H1 (cell line): ENCODE measurements around the gene RANBP9. TPM values are rescaled to one million over a fixed set of nuclear protein-coding genes. Genes with fewer than 3 reads are reported as not detected.

Source experiments
- CTCF ChIA-PET: fragments of 300-600 bp; sonication (Branson Sonifier 250); formaldehyde crosslinking; loops from one replicate; lab custom pipeline; 2021; ENCODE audit not compliant: partially characterized antibody; lab: Charles Lee
- POLR2A ChIA-PET: fragments of 300-600 bp; sonication (Branson Sonifier 250); formaldehyde crosslinking; loops from one replicate; lab custom pipeline; 2021; ENCODE audit warnings: inconsistent platforms; ENCODE audit not compliant: partially characterized antibody; lab: Charles Lee
- DNase-seq, 2 experiments: peaks; one replicate each; pipeline versions ENCODE4 v3.0.0 to v3.0.0-alpha.2; 2010 to 2022; ENCODE audit warnings: low spot score in 2 of 2, low read depth in 1 of 2, mixed read lengths in 1 of 2
- FAIRE-seq: peaks from 2 replicates; lab custom pipeline; 2011; peaks lifted over from hg19 to GRCh38; lab: Jason Lieb, UNC
- H2AFZ ChIP-seq: 2 replicates; pipeline ENCODE4 v1.8.1; 2012; ENCODE audit warnings: low read length, inconsistent platforms
- H2AK5ac ChIP-seq: 2 replicates; pipeline ENCODE4 v1.6.1; 2013; ENCODE audit warnings: low read depth, low read length
- H2BK120ac ChIP-seq: replicated peaks from 2 replicates; pipeline ENCODE3; 2013; ENCODE audit warnings: low read depth, low read length, inconsistent platforms
- H2BK12ac ChIP-seq: 2 replicates; pipeline ENCODE4 v1.6.1; 2013; ENCODE audit warnings: low read depth, low read length
- H2BK15ac ChIP-seq: 2 replicates; pipeline ENCODE4 v1.6.1; 2013; ENCODE audit warnings: low read length
- H2BK20ac ChIP-seq: 2 replicates; pipeline ENCODE4 v1.6.1; 2013; ENCODE audit warnings: low read length
- H2BK5ac ChIP-seq: 2 replicates; pipeline ENCODE4 v1.6.1; 2013; ENCODE audit warnings: low read depth, low read length
- H3K14ac ChIP-seq: 2 replicates; pipeline ENCODE4 v1.6.1; 2013; ENCODE audit warnings: inconsistent platforms; ENCODE audit not compliant: insufficient read length
- H3K18ac ChIP-seq: 2 replicates; pipeline ENCODE4 v1.6.1; 2013; ENCODE audit warnings: low read length; ENCODE audit errors: extremely low read depth
- H3K23ac ChIP-seq: 2 replicates; pipeline ENCODE4 v1.6.1; 2013; ENCODE audit warnings: inconsistent platforms; ENCODE audit not compliant: insufficient read length
- H3K23me2 ChIP-seq: 2 replicates; pipeline ENCODE4 v1.6.1; 2013; ENCODE audit warnings: low read depth, low read length
- H3K27ac ChIP-seq: 2 replicates; pipeline ENCODE4 v1.6.1; 2011; ENCODE audit warnings: low read depth, low read length, inconsistent platforms
- H3K27me3 ChIP-seq, 4 experiments: replicated peaks in 1 of 4; 1 replicate in 1 of 4; 2 replicates in 3 of 4; pipeline versions ENCODE4 v1.6.1 to v1.8.1; 2011 to 2013; ENCODE audit warnings: low read length in 3 of 4, mild to moderate bottlenecking in 3 of 4, inconsistent platforms in 2 of 4, mixed read lengths in 2 of 4, moderate library complexity in 1 of 4; ENCODE audit not compliant: control insufficient read depth in 3 of 4, insufficient read depth in 3 of 4; ENCODE audit errors: extremely low read depth in 1 of 4
- H3K36me3 ChIP-seq, 4 experiments: 2 replicates each; pipeline versions ENCODE4 v1.6.1 to v1.8.1; 2011 to 2013; ENCODE audit warnings: mild to moderate bottlenecking in 4 of 4, low read length in 3 of 4, moderate library complexity in 2 of 4, control low read depth in 1 of 4, inconsistent platforms in 1 of 4; ENCODE audit not compliant: insufficient read depth in 4 of 4, control insufficient read depth in 2 of 4
- H3K4ac ChIP-seq: replicated peaks from 2 replicates; pipeline ENCODE3; 2013; ENCODE audit warnings: low read length, low read depth, mixed read lengths, inconsistent platforms; ENCODE audit not compliant: insufficient read length
- H3K4me1 ChIP-seq, 4 experiments: replicated peaks in 1 of 4; 1 replicate in 1 of 4; 2 replicates in 3 of 4; pipeline versions ENCODE4 v1.6.1 to v1.8.1; 2011 to 2013; ENCODE audit warnings: low read length in 3 of 4, inconsistent platforms in 2 of 4, mixed read lengths in 1 of 4; ENCODE audit not compliant: insufficient read depth in 4 of 4, control insufficient read depth in 3 of 4
- H3K4me2 ChIP-seq, 2 experiments: 2 replicates each; pipeline versions ENCODE4 v1.6.1 to v1.8.1; 2011 to 2013; ENCODE audit warnings: low read depth in 2 of 2, low read length in 2 of 2, control low read depth in 1 of 2, inconsistent platforms in 1 of 2, mild to moderate bottlenecking in 1 of 2; ENCODE audit not compliant: insufficient read depth in 1 of 2
- H3K4me3 ChIP-seq, 4 experiments: fragments of 200-600, 300-600 bp in 1 of 4; sonication (generic), shearing (Covaris generic), sonication (Bioruptor Twin) in 1 of 4; 2 replicates each; pipeline versions ENCODE4 v1.5.1 to v1.8.1; 2011 to 2016; ENCODE audit warnings: low read length in 4 of 4, low read depth in 3 of 4, control low read depth in 2 of 4, inconsistent platforms in 2 of 4, mild to moderate bottlenecking in 2 of 4, mixed read lengths in 1 of 4, moderate library complexity in 1 of 4; ENCODE audit not compliant: insufficient read depth in 2 of 4; ENCODE audit errors: extremely low read depth in 1 of 4
- H3K56ac ChIP-seq: replicated peaks from 2 replicates; pipeline ENCODE3; 2013; ENCODE audit warnings: low read depth, mild to moderate bottlenecking, mixed read lengths, low read length, inconsistent platforms; ENCODE audit not compliant: insufficient read length
- H3K79me1 ChIP-seq: 2 replicates; pipeline ENCODE4 v1.6.1; 2013; ENCODE audit warnings: low read depth, low read length, control low read depth
- H3K79me2 ChIP-seq, 2 experiments: 2 replicates each; pipeline versions ENCODE4 v1.6.1 to v1.8.1; 2012 to 2013; ENCODE audit warnings: low read length in 2 of 2, mild to moderate bottlenecking in 2 of 2, inconsistent platforms in 1 of 2; ENCODE audit not compliant: insufficient read depth in 2 of 2, control insufficient read depth in 1 of 2
- H3K9ac ChIP-seq, 4 experiments: replicated peaks in 1 of 4; 1 replicate in 1 of 4; 2 replicates in 3 of 4; pipeline versions ENCODE4 v1.6.1 to v1.8.1; 2011 to 2013; ENCODE audit warnings: low read depth in 3 of 4, low read length in 3 of 4, control low read depth in 2 of 4, mild to moderate bottlenecking in 2 of 4, moderate library complexity in 2 of 4, inconsistent platforms in 1 of 4; ENCODE audit errors: extremely low read depth in 1 of 4
- H3K9me3 ChIP-seq, 2 experiments: 2 replicates each; pipeline versions ENCODE4 v1.6.1 to v1.8.1; 2012 to 2013; ENCODE audit warnings: mild to moderate bottlenecking in 2 of 2, moderate library complexity in 2 of 2, control low read depth in 1 of 2, inconsistent platforms in 1 of 2, low read depth in 1 of 2, low read length in 1 of 2, mixed read lengths in 1 of 2; ENCODE audit not compliant: insufficient read depth in 2 of 2
- H4K20me1 ChIP-seq, 2 experiments: replicated peaks in 1 of 2; 2 replicates each; pipeline versions ENCODE3 to v1.8.1; 2011 to 2013; ENCODE audit warnings: inconsistent platforms in 2 of 2, low read length in 2 of 2, mild to moderate bottlenecking in 1 of 2; ENCODE audit not compliant: insufficient read depth in 2 of 2, control insufficient read depth in 1 of 2
- H4K5ac ChIP-seq: 2 replicates; pipeline ENCODE4 v1.6.1; 2013; ENCODE audit warnings: low read length, low read depth, mixed read lengths, inconsistent platforms; ENCODE audit not compliant: insufficient read length
- H4K8ac ChIP-seq: 2 replicates; pipeline ENCODE4 v1.8.0; 2013; ENCODE audit warnings: mild to moderate bottlenecking, moderate library complexity, low read length, inconsistent platforms; ENCODE audit not compliant: insufficient read depth; ENCODE audit errors: extremely low read depth
- H4K91ac ChIP-seq: replicated peaks from 2 replicates; pipeline ENCODE3; 2013; ENCODE audit warnings: low read length, mixed read lengths, inconsistent platforms; ENCODE audit not compliant: insufficient read length
- GTF2F1 ChIP-seq: IDR thresholded peaks from 2 replicates; pipeline ENCODE4 v1.6.1; 2012; ENCODE audit warnings: low read depth, low read length, improper control_type of control experiment, borderline replicate concordance
- PHF8 ChIP-seq: fragments of 200-600 bp; sonication (generic); conservative IDR thresholded peaks from 2 replicates; pipeline ENCODE4 v1.7.1; 2012; ENCODE audit warnings: low read depth, mild to moderate bottlenecking, inconsistent platforms, low read length, moderate library complexity
- RAD21 ChIP-seq, 2 experiments: IDR thresholded peaks in 1 of 2; conservative IDR thresholded peaks in 1 of 2; 2 replicates each; pipeline ENCODE4 v1.6.1; 2011; ENCODE audit warnings: low read depth in 2 of 2, low read length in 2 of 2, improper control_type of control experiment in 1 of 2, inconsistent platforms in 1 of 2, mild to moderate bottlenecking in 1 of 2, moderate library complexity in 1 of 2
- SIRT6 ChIP-seq: IDR thresholded peaks from one replicate; pipeline ENCODE4 v1.7.1; 2012; ENCODE audit warnings: low read length, inconsistent platforms
- WGBS, 2 experiments: shearing (Covaris generic) in 1 of 2; methylation state at CpG; one replicate each; pipeline versions ENCODE4 v1.1.6 to v1.1.7; 2013 to 2015; ENCODE audit warnings: low lambda C conversion rate in 2 of 2, mixed read lengths in 2 of 2, inconsistent platforms in 1 of 2, low coverage in 1 of 2, missing lambda C conversion rate in 1 of 2; ENCODE audit not compliant: insufficient replicate concordance in 2 of 2, insufficient coverage in 1 of 2, insufficient read length in 1 of 2; ENCODE audit errors: extremely low coverage in 1 of 2, missing lambda C conversion rate in 1 of 2; 5-methylcytosine and 5-hydroxymethylcytosine counted together
- polyA plus RNA-seq, 7 experiments: library from polyadenylated mRNA; depleted of rRNA in 3 of 7; stranded (reverse) in 5 of 7; unstranded in 2 of 7; fragments of >200 nt in 5 of 7; fragments of 200-250 nt in 2 of 7; gene quantifications; 1 replicate in 5 of 7; 2 replicates in 1 of 7; 4 replicates in 1 of 7; pipeline versions ENCODE4 v1.2.1 to v1.2.3, GENCODE V29; 2011 to 2013; ENCODE audit warnings: missing spikeins in 2 of 7, mixed read lengths in 2 of 7
- total RNA-seq: library from RNA; stranded (reverse); fragmentation: NEBNext Ultra II Directional; extraction: Animal tissue kit (Norgen Biotek cat#: 25700); gene quantifications from 2 replicates; pipeline ENCODE4 v1.2.1, GENCODE V29; 2021

Gene RANBP9
- total and polyA plus RNA-seq, 2 of the 8 experiments (the other 6 are each of a cell fraction or from before 2014, with no cell fraction given): 13.0 to 36.7 TPM

DNA sequence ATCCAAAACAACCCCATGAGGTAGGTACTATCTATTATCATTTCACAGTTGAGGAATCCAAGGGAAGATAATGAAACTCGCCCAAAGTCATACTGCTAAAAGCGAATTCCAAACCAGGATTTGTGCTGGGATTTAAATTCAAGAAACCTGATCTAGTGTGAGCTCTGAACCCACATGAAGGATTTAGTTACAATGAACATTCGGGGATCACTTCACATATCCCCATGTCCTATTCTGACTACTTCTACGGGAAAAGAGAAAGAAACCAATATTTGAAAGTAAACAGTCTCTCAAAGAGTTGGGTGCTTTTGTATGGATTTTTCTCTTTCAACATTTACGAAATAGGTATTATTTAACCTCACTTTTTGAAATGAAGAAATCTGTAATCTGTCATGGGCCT is 12.9 kb downstream of the RANBP9 start:
- TF ChIP-seq SIRT6: no peak
- TF ChIP-seq GTF2F1: no peak
- TF ChIP-seq RAD21 (IDR thresholded peaks at IDR 0.05 in 1 of 2, conservative IDR thresholded peaks at IDR 0.05 in 1 of 2; ENCODE audit: low read depth in 2 of 2, low read length in 2 of 2): no peak
- TF ChIP-seq PHF8: no peak
- CTCF ChIA-PET: no interaction called here
- H3K14ac ChIP-seq: no peak overlapping the region
- H3K4me1 ChIP-seq: peaks cover 1 to 6% (median 2%) of the 10 kb centered on the region in 4 experiments; a peak in 3 of 7 replicates
- WGBS, 2 experiments: 73% methylated on average over 5 of the region's 5 CpGs; no CpG with 5 or more reads in 1 of the 2 experiments
- H2AK5ac ChIP-seq: no peak overlapping the region
- no peak overlapping the region for H3K18ac ChIP-seq
- no peak overlapping the region for H3K9ac ChIP-seq
- H2BK5ac ChIP-seq: no peak overlapping the region
- POLR2A ChIA-PET: no interaction called here
- no peaks in the 10 kb centered on the region for H3K23me2 ChIP-seq
- H2BK20ac ChIP-seq: no peak overlapping the region
- H2AFZ ChIP-seq: no peak overlapping the region
- no peak overlapping the region for H3K56ac ChIP-seq
- no peaks in the 10 kb centered on the region for H3K9me3 ChIP-seq
- no peak overlapping the region for H3K23ac ChIP-seq
- H2BK15ac ChIP-seq: no peak overlapping the region
- peak; percentile 19 for FAIRE-seq
- H4K91ac ChIP-seq: no peak overlapping the region
- no peak overlapping the region for H2BK12ac ChIP-seq
- peak overlapping the region in 1 of 2 experiments; percentile 9; a peak in 1 of 4 replicates for H3K4me2 ChIP-seq
- H4K5ac ChIP-seq: no peak overlapping the region
- no peak for DNase-seq
- H4K8ac ChIP-seq: no peak overlapping the region
- H3K79me1 ChIP-seq: peaks cover 6% of the 10 kb centered on the region
- no peak overlapping the region for H3K4ac ChIP-seq
- peaks cover 0 to 96% of the 10 kb centered on the region in 2 experiments for H3K79me2 ChIP-seq
- H4K20me1 ChIP-seq: peaks cover 0 to 9% of the 10 kb centered on the region in 2 experiments
- no peak overlapping the region for H3K4me3 ChIP-seq
- no peak overlapping the region for H2BK120ac ChIP-seq
- no peaks in the 10 kb centered on the region for H3K27me3 ChIP-seq
- no peak overlapping the region for H3K27ac ChIP-seq
- no peaks in the 10 kb centered on the region; a peak in 1 of 8 replicates for H3K36me3 ChIP-seq
